HG03103 (cell line): ENCODE measurements around the gene UNC45B.
"Not testable (repeated sequence)": the region's sequence is repeated elsewhere in the genome, so short reads cannot be mapped to it uniquely, and the experiment has no call there.

ENCODE experiments used
- ATAC-seq: cut with Tn5 transposase; IDR thresholded peaks from one replicate; pipeline ENCODE4 v1.9.1; 2021; ENCODE audit warnings: low read depth; ENCODE audit not compliant: unreplicated experiment

Gene UNC45B, protein sequence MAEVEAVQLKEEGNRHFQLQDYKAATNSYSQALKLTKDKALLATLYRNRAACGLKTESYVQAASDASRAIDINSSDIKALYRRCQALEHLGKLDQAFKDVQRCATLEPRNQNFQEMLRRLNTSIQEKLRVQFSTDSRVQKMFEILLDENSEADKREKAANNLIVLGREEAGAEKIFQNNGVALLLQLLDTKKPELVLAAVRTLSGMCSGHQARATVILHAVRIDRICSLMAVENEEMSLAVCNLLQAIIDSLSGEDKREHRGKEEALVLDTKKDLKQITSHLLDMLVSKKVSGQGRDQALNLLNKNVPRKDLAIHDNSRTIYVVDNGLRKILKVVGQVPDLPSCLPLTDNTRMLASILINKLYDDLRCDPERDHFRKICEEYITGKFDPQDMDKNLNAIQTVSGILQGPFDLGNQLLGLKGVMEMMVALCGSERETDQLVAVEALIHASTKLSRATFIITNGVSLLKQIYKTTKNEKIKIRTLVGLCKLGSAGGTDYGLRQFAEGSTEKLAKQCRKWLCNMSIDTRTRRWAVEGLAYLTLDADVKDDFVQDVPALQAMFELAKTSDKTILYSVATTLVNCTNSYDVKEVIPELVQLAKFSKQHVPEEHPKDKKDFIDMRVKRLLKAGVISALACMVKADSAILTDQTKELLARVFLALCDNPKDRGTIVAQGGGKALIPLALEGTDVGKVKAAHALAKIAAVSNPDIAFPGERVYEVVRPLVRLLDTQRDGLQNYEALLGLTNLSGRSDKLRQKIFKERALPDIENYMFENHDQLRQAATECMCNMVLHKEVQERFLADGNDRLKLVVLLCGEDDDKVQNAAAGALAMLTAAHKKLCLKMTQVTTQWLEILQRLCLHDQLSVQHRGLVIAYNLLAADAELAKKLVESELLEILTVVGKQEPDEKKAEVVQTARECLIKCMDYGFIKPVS

DNA sequence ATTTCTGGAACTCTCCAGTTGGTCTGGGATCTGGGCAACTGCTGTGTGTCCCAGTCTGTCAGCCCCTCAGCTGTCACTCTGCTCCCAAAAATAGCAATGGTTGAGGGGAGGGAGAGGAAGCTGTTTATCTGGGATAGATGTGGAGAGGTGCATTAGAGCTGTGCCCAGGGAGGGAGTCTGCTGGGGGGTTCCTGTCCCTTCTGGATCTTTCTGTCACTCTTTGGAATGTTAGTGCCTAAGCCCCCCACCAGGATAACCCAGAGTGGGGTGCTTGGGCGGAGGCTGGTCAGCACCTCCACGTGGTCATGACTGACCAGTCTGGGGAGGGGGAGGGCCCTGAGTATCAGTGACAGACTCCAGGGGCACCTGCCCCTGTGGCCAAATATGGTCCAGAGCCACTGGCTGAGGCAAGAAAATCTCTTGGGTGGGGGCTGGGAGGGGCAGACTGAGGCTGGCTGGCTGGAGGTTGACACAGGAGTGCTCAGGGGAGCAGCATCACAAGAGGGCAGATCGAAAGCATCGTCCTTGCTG, at the start of gene UNC45B:
Gene UNC45B, plus strand, starts transcription at position 443 of the 531 bp plus-strand sequence. CDS start 447 bp downstream, outside the sequence.
- ATAC-seq, result no peak

DNA sequence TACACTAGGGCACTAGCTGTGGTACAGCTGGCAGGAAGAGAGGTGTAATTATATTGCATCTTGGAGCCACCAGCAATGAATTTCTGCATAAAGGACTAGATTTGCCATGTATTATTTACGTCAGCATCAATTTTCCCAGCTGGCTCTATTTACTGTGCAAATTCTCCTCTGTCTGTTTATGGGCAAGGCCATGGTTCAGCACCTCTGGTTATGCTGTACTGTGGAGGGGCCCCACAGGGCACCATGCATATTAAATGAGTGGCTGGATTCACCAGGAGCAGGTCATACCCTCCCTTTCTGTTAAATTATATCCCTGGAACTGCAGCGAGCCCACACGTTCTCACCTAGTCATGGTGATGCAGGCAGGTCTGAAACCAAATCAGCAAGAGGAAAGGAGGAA, 47.7 kb upstream of the UNC45B start:
- ATAC-seq, result no peak

DNA sequence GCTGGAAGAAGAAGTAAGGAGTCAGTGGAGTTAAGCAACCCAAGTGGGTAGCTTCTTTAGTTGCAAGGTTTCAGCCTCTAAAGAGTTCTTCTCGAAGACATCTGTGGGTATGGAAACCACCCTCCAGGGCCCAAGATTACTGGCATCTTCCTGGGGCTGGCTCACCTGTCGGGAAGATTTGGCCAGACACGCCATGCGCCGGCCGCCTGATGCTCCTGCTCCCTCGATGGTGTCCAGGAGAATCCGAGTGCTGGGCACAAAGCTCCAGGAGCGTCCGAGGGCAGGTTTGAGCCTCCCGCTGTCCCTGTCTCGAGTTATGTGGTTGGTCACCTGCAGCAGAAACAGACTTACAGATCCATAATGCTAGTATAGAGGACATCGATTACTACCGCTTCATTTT, 46.6 kb upstream of the UNC45B start:
- no peak for ATAC-seq

DNA sequence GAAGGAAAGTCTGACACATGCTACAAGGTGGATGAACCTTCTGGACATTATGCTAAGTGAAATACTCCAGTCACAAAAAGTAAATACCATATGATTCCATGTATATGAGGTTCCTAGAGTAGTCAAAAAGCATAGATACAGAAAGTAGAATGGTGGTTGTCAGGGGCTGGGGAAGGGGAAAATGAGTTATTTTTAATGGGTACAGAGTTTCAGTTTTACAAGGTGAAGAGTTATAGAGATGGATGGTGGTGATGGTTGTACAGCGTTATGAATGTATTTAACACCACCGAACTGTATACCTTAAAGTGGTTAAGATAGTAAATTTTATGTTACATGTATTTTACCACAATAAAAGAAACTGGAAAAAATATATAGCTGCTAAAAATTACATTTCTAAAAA, 45.9 kb upstream of the UNC45B start:
- ATAC-seq, result no peak

DNA sequence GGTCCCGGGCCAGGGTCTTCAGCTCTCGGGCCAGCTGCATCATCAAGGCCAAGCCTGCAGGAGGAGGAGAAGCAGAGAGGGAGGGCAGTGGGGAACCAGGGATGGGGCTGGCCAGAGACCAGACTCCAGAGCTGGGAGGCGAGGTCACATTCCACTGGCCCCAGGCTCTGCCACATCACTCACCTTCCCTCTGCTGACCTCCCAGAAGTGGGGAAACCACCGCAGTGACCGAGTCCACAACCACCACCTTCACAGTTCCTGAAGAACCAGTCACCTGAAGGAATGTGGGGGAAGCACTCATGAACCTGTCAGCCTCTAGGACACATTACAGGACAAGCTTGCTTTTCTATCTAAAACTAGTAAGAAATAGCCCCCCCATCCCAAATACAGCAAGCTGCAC, 44.3 kb upstream of the UNC45B start:
- ATAC-seq, result no peak

DNA sequence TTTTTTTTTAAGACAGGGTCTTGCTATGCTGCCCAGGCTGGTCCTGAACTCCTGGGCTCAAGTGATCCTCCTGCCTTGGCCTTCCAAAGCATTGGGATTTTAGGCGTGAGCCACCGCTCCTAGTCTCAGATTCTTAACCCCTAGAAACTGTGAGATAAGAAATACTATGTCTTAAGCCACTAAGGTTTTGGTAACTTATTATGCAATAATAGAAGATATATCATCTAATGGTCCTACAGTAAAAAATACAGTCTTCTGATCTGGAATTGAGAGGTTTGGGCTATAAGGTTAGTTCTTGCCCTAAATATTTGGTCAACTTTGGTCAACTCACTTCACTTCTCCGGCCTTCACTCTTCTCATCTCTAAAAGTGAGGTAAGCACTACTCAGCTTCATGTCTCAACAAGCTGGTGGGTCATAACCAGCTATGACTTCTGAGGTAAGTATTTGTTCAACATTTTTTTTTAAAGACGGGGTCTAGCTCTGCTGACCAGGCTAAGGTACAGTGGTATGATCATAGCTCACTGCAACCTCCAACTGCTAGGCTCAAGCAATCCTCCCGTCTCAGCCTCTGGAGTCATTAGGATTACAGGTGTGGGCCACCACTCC, 42.7 kb upstream of the UNC45B start:
- no peak for ATAC-seq

DNA sequence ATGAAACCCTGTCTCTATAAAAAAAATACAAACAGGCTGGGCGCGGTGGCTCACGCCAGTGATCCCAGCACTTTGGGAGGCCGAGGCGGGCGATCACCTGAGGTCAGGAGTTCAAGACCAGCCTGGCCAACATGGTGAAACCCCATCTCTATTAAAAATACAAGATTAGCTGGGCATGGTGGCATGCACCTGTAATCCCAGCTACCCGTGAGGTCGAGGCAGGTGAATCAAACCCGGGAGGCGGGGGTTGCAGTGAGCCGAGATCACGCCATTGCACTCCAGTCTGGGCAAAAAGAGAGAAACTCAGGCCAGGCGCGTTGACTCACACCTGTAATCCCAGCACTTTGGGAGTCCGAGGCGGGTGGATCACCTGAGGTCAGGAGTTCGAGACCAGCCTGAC, 36.8 kb upstream of the UNC45B start:
- not testable (repeated sequence) for ATAC-seq

DNA sequence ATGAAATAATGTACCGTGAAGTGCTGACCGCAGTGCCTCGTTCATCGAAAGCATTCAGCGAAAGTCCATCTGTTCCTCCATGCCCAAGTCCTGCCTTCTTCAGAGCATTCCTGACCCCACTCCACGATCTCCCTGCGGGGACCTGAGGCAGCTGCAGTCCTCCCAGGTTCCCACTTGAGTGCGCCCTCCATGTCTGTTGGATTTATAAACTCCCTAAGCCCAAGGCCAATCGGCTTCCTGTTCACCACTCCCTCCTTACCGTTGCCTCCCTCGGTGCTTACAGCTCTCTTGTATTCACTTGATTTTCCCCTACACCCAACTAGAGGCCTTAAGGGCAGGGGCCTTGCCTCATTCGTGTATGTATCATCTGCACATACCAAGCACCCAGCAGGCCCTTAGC, 30.8 kb upstream of the UNC45B start:
- ATAC-seq, result no peak

DNA sequence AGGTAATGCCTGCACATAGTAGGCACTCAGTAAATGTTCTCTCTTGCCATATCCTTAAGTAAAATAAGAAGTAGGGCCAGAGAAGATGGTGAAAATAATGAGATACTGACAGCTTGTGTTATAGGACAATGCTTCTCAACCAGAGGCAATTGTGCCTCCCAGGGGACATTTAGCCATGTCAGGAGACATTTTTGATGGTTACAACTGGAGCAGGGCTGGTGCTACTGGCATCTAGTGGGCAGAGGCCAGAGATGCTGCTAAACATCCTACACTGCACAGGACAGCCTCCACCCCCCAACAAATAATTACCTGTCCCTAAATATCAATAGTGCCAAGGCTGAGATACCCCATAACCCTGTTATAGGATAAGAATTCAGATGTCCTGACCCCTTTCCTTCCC, 29.6 kb upstream of the UNC45B start:
- no peak for ATAC-seq

DNA sequence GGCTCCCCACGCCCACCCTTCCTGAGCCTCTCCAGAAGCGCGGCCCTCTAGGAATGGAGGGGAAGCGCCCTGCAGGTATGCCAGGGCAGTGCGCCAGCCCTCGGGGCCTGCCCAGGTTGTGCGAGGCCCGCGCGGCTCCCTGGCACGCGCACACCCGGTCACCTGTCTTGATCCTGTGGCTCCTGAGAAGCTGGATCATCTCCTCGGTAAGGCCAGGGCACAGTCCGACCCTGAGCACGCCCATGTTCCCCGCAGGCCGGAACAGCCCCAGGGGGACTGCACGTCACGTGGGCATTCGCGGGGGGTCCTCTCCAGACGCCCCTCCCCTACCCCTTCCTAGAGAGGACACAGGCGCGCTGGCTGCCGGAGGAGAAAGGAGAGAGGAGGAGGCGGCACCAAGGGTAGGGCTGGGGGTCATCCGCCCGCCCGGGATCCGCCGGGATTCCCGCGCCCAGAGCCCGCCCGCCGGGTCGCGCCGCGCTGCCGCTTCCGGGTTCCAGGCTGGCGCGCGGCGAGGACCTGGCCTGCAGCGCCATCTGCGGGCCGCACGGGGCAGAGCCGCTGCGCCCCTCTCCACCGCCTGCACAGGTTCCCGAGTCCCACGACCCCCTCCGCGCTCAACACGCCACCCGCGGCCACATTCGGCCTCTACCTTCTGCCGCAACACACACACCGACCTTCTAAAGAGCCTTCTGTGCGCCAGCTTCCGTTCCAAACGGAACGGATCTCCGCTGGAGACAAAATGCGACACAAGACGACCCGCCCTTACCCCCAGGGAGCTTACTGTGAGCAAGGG, 28.0 kb upstream of the UNC45B start, which contains the start of gene RAD51D:
Gene RAD51D, minus strand, starts transcription at position 491 of the 796 bp plus-strand sequence. Its CDS starts 247 bp downstream, at position 244.
- peak; percentile 74 for ATAC-seq

DNA sequence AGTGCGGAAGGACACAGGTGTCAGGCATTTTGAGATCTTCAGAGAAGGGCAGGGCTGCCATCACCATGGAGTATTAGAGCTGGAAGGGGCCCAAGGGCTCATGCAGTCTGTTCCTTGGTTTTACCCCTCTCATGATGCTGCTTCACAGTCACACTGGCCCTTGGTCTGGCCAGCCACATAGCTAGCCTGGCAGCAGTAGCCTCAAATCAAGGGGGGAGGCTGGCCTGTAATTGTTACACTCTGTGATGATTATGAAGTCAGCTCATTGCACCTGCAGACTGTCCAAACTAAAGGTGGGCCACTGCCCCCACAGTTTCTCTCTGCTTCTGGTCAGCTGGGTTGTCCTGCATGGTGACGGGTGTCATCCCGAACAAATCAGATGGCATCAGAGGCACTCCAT, 26.3 kb upstream of the UNC45B start, which contains the start of gene FNDC8:
Gene FNDC8, plus strand, starts transcription at position 301 of the 400 bp plus-strand sequence. Its CDS starts 79 bp downstream, at position 380.
- ATAC-seq, result no peak

DNA sequence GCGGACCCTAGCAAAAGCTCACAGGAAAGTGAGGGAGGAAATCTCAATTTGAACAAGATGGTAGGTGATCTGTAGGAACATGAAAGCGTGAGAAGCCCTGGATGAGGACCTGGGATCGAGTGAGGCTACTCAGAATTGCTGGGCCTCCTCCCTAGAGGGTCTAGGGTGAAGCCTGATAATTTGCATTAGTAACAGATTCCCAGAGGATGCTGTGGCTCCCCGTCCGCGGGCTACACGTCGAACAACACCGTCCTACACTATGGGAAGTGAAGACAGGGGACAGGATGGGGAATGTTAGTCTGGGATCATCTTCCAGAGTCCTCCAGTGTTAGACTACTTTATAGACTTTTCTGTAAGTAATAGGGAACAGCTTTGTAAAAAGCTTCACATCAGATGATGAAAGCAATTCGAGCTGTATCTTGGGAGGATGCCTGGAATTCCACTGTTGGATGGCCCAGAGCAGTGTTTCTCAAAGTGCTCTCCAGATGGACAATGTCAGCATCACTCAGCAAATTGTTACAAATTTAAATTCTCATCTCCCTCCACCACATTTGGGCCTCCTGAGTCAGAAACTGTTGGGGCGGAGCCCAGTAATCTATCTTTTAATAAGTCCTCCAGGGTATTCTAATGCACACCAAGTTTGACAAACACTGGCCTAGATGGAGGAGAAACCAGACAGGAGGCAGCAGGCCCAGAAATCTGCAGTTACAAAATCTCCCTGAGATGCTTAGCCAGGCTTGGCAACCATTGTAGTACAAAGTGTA, 19.7 kb upstream of the UNC45B start:
- no peak for ATAC-seq

DNA sequence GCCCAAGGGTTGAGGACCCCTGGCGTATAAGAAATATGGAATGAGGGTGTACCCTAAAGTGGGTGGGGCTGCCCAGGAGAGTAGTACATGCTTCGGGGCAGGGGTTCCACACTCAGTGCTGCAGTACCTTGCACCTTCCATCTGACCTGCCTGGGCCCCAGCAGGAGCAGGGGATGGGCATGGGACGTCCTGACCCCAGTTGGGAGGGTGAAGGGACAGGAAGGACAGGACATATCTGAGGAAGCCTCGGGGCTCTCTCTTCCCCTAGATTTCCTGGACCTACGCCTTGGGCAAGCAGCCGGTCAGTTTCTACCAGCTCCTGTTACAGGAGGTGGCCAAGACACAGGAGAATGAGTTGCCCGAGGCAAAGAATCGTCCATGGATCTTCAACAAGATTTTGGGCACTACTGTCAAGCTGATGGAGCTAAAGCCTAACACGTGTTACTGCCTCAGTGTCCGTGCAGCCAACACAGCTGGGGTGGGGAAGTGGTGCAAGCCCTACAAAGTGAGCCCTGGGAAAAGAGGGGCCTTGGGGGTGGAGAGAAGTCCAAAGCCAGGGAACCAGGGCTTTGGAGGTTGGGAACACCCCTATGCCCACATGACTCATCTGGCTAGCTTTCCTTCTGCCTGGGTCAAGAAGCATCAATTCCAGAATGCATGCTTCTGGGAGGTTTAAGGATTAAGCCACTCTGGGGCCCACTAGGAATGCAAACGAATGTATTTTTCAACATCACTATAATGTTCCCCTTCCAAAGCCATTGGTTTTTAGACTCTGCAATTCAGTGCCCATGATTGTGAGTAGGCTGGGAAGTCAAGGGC, 18.3 kb upstream of the UNC45B start:
- ATAC-seq, result no peak

DNA sequence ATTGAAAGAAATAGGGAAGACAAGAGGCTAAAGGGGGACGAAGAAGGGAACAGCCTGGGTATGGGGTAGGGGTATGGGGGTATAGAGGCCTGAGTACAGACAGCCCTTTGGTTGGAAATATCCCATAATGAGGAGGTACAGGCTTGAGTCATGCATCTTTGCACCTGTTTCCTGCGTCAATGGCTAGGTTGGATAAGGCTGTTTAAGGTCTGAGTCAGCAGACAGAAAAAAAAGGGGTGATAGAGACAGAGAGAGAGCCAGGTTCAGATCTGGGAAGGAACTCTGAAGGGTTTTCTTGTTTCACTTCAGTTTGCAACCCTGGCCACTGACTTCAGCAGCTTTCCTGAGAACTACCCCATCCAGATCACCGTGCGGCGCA, 17.7 kb upstream of the UNC45B start:
- no peak for ATAC-seq

DNA sequence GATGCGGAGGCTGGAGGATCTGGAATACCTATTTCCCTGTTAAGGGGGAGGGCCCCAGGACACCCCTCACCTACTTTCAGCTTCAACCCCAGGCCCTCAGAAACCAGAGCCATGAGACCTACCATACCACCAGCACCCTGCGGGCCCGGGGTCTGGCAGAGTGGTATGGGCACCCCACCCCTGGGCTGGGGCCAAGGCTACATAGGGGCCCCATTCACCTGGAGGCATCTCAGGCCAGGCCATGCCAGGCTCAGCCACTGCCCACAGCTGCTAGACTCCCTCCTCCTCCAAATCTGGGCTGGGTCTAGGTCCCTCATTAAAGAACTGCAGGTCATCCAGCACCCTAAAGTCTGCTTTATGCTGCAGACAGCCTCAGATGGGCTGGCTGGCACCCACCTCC, 17.2 kb upstream of the UNC45B start:
- ATAC-seq, result no peak

DNA sequence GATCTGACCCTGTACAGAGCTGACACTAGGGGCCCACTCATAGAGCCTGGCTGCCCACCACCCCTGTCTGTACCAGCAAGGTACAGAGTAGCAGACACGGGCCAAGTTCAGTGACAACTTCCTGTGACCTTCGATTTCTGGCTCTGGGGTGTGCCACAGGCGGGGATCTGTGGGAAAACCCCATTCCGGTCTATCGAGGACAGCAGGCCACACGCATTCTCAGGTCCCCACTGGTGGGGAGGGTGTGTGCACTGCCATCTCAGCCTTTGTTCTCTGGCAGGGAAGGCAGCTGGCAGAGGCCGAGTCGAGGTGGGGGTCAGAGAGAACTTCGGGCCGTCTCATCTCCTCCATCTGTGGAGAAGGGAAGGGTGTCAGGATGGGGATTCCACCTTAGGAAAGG, 15.5 kb upstream of the UNC45B start:
- ATAC-seq, result no peak

DNA sequence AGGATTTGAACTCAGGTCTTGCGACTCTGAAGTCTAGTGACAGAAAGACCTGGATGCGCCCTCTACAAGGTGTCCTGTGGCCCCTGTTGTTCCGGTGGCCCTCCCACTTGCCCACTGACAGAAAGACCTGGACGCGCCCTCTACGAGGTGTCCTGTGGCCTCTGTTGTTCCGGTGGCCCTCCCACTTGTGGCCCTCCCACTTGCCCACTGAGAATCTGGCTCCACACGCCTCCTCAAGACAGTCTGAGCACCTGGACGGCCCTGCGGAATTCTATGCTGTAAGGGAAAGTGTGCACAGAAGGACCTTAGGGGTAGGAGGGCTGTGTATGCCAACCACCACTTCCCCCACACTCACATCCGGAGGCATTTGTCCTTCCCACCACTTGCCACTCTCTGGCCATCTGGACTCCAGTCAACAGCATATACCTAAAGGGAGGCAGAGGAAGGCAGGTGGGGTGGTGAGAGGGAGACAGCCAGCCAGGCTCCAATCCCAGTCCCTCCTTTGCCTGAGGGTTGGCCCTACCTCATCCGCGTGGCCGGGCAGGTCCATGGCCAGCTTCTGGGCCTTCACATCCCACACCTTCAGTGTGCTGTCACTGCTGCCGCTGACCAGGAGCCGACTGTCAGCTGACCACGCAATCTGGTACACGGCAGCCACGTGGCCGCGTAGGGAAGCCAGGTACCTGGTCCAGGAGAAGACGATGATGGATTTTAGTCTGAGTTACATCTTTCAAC, 14.6 kb upstream of the UNC45B start:
- no peak for ATAC-seq

DNA sequence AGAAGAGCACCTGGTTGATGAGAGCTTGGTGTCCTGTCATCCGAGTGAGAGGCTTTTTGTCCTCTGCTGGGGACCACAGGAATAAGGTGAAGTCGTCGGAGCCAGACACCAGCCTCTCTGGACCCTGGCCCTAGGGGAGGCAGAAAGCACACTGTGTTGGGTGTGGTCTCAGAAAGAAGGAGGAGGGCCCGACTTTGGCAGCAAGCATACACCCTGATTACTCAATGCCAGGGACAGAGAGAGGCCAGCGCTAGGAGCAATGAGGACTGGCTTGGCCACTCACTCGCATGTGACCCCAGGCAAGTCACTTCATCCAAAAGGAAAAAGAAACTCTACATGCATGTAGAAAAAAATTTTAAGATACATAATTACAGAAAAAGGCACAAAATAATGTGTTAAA, 12.3 kb upstream of the UNC45B start:
- no peak for ATAC-seq
